ENCODE measurements around the gene TMEM255B. TPM values are rescaled to one million over a fixed set of nuclear protein-coding genes. Genes with fewer than 3 reads are reported as not detected.
A peak's percentile ranks its signal among the peaks of the same experiment; 100 is the strongest.

The TMEM255B gene
- total RNA-seq, 4 donors from 2014 or later: 1.8 to 17.3 (median 3.5) TPM; not detected in 1

DNA sequence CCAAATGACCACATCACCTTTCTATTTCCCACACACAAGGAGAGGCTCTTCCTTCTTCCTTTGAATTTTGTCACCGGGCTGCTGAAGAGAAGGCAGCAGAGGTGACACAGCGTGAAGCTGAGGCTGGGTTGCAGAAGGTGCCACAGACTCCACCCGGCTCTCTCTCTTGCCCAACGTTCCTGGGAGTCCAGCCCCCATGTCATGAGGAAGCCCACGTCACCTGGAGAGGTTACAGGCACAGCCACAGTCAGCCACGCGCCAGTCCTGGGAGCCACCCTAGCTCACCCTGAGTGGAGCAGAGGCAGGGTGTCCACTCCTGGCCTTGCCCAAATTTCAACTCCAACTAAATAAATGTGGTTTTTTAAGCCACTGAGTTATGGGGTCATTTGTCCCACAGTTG is 4.8 kb upstream of the TMEM255B start:
- Histone ChIP-seq H3K36me3 (no peaks in the 10 kb centered on the region), H3K27ac (no peak overlapping the region), H3K9me3 (no peaks in the 10 kb centered on the region), H3K4me1 (peaks cover 0 to 6% (median 2%) of the 10 kb centered on the region in 4 donors), H3K4me3 (no peak overlapping the region), H3K27me3 (no peaks in the 10 kb centered on the region)
- DNase-seq: peak in 1 of 3 donors; percentile 9
- TF ChIP-seq POLR2A (IDR thresholded peaks at IDR 0.05): no peak
- TF ChIP-seq CTCF (IDR thresholded peaks at IDR 0.05): no peak

DNA sequence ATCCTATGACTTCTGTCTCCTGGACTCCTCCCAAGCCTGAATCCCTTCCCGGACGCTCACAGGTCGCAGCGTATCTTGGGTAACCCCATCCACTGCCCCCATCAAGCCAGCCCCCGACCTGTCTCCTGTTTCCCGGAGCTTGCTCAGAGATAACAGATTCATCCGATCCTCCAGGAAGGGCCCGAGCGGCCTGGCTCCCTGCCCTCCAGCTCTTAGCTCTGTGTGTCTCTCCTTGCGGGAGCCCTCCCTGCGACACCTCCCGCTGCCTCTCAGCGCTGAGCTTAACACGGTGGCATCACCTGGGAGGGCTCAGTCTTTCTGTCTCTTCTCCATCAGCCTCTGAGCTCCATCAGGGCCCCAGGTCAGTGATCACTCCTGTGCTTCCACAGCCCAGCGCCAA is 4.3 kb upstream of the TMEM255B start:
- no peaks in the 10 kb centered on the region for H3K36me3 ChIP-seq
- no peak overlapping the region for H3K27ac ChIP-seq
- DNase-seq: no peak
- H3K27me3 ChIP-seq: no peaks in the 10 kb centered on the region
- no peaks in the 10 kb centered on the region for H3K9me3 ChIP-seq
- H3K4me3 ChIP-seq: no peak overlapping the region
- peaks cover 0 to 8% (median 6%) of the 10 kb centered on the region in 4 donors for H3K4me1 ChIP-seq
- TF ChIP-seq CTCF (IDR thresholded peaks at IDR 0.05) (no peak), POLR2A (IDR thresholded peaks at IDR 0.05) (no peak)

DNA sequence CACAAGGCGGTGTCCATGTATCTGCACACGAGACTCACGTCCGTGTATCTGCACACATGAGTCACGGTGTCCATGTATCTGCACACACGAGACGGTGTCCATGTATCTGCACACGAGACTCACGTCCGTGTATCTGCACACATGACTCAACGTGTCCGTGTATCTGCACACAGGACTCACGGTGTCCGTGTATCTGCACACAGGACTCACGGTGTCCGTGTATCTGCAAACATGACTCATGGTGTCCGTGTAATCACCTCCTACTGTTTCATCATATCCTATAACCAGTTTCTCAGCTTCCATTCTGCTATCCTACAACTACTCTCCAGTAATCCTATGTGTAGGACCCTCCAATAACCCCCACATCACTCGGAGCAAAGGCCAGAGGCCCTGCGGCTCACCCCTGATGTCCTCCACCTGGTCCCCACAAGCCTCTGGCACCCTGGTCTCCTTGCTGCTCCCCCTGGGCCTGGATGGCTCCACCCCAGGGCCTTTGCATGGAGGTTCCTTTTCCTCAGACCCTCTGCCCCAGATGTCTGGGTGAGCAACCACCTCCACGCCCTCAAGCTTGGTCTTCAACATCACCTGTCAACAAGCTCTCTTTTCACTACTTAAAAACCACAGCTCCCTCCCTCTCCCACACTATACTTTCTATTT is 2.5 kb upstream of the TMEM255B start:
- DNase-seq: peak in 1 of 3 donors; percentile 27
- TF ChIP-seq CTCF (IDR thresholded peaks at IDR 0.05): no peak
- no peak for TF ChIP-seq POLR2A (IDR thresholded peaks at IDR 0.05)
- H3K36me3 ChIP-seq: no peaks in the 10 kb centered on the region
- H3K27me3 ChIP-seq: no peaks in the 10 kb centered on the region
- H3K4me1 ChIP-seq: peaks cover 0 to 12% (median 8%) of the 10 kb centered on the region in 4 donors
- H3K9me3 ChIP-seq: no peaks in the 10 kb centered on the region
- no peak overlapping the region for H3K4me3 ChIP-seq
- no peak overlapping the region for H3K27ac ChIP-seq

GRCh38 chr13:113759525-113760137 is 605 bp downstream of the TMEM255B start:
- Histone ChIP-seq H3K27me3 (no peaks in the 10 kb centered on the region), H3K4me3 (peak overlapping the region; percentile 61 to 69 (median 62)), H3K4me1 (peaks cover 0 to 10% (median 8%) of the 10 kb centered on the region in 4 donors), H3K27ac (peak overlapping the region; percentile 69 to 85 (median 76)), H3K9me3 (no peaks in the 10 kb centered on the region), H3K36me3 (no peaks in the 10 kb centered on the region)
- no peak for DNase-seq
- no peak for TF ChIP-seq POLR2A (IDR thresholded peaks at IDR 0.05)
- TF ChIP-seq CTCF (IDR thresholded peaks at IDR 0.05): no peak

DNA sequence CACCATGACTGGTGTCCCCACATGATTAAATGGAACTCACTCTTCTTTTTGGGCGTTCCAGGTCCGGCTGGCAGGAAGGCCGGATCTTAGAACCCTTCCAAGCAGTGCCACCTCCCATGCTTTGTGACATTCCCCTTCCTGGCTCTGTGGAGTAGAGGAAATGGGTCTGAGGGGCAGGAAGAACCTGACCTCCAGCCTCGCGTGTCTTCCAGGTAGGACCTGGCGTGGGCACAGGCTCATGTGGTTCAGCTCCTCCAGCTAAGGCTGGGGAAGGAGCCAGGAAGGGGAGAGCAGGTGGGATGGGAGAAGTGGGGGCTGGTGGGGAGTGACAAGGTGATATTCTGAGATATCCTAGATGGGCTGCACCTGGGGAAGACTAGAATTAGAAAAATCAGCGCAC is 2.1 kb downstream of the TMEM255B start:
- TF ChIP-seq POLR2A (IDR thresholded peaks at IDR 0.05) (no peak), CTCF (IDR thresholded peaks at IDR 0.05) (no peak)
- Histone ChIP-seq H3K9me3 (no peaks in the 10 kb centered on the region), H3K27me3 (no peaks in the 10 kb centered on the region), H3K27ac (no peak overlapping the region), H3K4me3 (no peak overlapping the region), H3K36me3 (no peaks in the 10 kb centered on the region), H3K4me1 (peaks cover 0 to 10% (median 8%) of the 10 kb centered on the region in 4 donors)
- DNase-seq: no peak

Measured in Peyer's patch (tissue), 4 donors.